GM12878 (cell line): ENCODE measurements around the gene TMEM52B. TPM values are rescaled to one million over a fixed set of nuclear protein-coding genes. Genes with fewer than 3 reads are reported as not detected.

Source experiments
- ATAC-seq: fragments of 200-7000 bp; cut with Tn5 transposase; 3 replicates; pipeline ENCODE4 v1.9.1; 2020; ENCODE audit warnings: mild to moderate bottlenecking, moderate library complexity
- BruUV-seq: library from RNA; stranded (reverse); fragments of 400-500 nt; replicated peaks from 2 replicates; lab custom pipeline; 2021; lab: Mats Ljungman, UMichigan
- CTCF ChIA-PET: fragments of 300-600 bp; sonication (Branson Sonifier 250); formaldehyde crosslinking; extraction: SDS; loops from one replicate; lab custom pipeline; 2021; ENCODE audit warnings: inconsistent platforms; lab: Yijun Ruan, JAX
- POLR2A ChIA-PET: fragments of 350-600 bp; formaldehyde crosslinking; extraction: SDS; loops from one replicate; lab custom pipeline; 2021; ENCODE audit warnings: inconsistent platforms; lab: Charles Lee
- RAD21 ChIA-PET: fragments of 300-600 bp; sonication (Branson Sonifier 250); formaldehyde crosslinking; loops from one replicate; lab custom pipeline; 2023; ENCODE audit warnings: antibody characterized with exemption; ENCODE audit not compliant: unreplicated experiment; lab: Charles Lee
- SMC1A ChIA-PET: fragments of 300-600 bp; sonication (Branson Sonifier 250); formaldehyde crosslinking; loops from one replicate; lab custom pipeline; 2023; ENCODE audit not compliant: unreplicated experiment, uncharacterized antibody; lab: Charles Lee
- DNase-seq: peaks from one replicate; pipeline ENCODE4 v3.0.0-alpha.2; 2011; ENCODE audit warnings: low read depth, low spot score
- FAIRE-seq: peaks from 3 replicates; lab custom pipeline; 2011; peaks lifted over from hg19 to GRCh38; lab: Jason Lieb, UNC
- H2AFZ ChIP-seq: 2 replicates; pipeline ENCODE4 v1.6.0; 2011; ENCODE audit warnings: low read depth, low read length, control low read depth; ENCODE audit not compliant: control insufficient read depth
- H3K27ac ChIP-seq: 2 replicates; pipeline ENCODE4 v1.5.1; 2011; ENCODE audit warnings: control low read depth; ENCODE audit not compliant: control insufficient read depth, insufficient read depth
- H3K27me3 ChIP-seq, 2 experiments: replicated peaks in 1 of 2; 2 replicates each; pipeline versions ENCODE4 v1.6.0 to v1.6.1; 2011; ENCODE audit warnings: low read length in 1 of 2; ENCODE audit not compliant: control insufficient read depth in 2 of 2, insufficient read depth in 2 of 2
- H3K36me3 ChIP-seq, 2 experiments: 2 replicates each; pipeline ENCODE4 v1.5.1; 2011; ENCODE audit warnings: low read length in 1 of 2; ENCODE audit not compliant: control insufficient read depth in 2 of 2, insufficient read depth in 2 of 2
- H3K4me1 ChIP-seq: 2 replicates; pipeline ENCODE4 v1.6.1; 2011; ENCODE audit warnings: mild to moderate bottlenecking, low read length, moderate library complexity, mixed read lengths; ENCODE audit not compliant: control insufficient read depth, insufficient read depth
- H3K4me2 ChIP-seq: 2 replicates; pipeline ENCODE4 v1.6.0; 2011; ENCODE audit warnings: control low read depth; ENCODE audit not compliant: control insufficient read depth, insufficient read depth
- H3K4me3 ChIP-seq: fragments of 200-600 bp; sonication (generic); 2 replicates; pipeline ENCODE4 v1.5.1; 2016
- H3K79me2 ChIP-seq: 2 replicates; pipeline ENCODE4 v1.6.0; 2011; ENCODE audit warnings: low read length; ENCODE audit not compliant: control insufficient read depth, insufficient read depth
- H3K9ac ChIP-seq: 2 replicates; pipeline ENCODE4 v1.8.0; 2011; ENCODE audit warnings: low read length, control low read depth, mixed read lengths; ENCODE audit not compliant: control insufficient read depth, insufficient read depth
- H3K9me3 ChIP-seq: replicated peaks from 3 replicates; pipeline ENCODE4 v1.5.1; 2011; ENCODE audit warnings: mild to moderate bottlenecking, low read length; ENCODE audit not compliant: control insufficient read depth, insufficient read depth
- H4K20me1 ChIP-seq: 2 replicates; pipeline ENCODE4 v1.6.0; 2011; ENCODE audit not compliant: control insufficient read depth, insufficient read depth
- SPI1 ChIP-seq: IDR thresholded peaks from 2 replicates; pipeline ENCODE4 v1.6.1; 2011; ENCODE audit warnings: low read depth, mild to moderate bottlenecking, low read length, moderate library complexity, borderline replicate concordance; ENCODE audit not compliant: insufficient read depth
- ZNF24 ChIP-seq: fragments of 450-650 bp; IDR thresholded peaks from 2 replicates; pipeline ENCODE4 v1.6.1; 2017; ENCODE audit warnings: antibody characterized with exemption, mild to moderate bottlenecking
- WGBS: methylation state at CpG from one replicate; pipeline ENCODE4 v1.1.6; 2016; ENCODE audit warnings: low lambda C conversion rate; ENCODE audit not compliant: insufficient replicate concordance, insufficient coverage; ENCODE audit errors: missing lambda C conversion rate; 5-methylcytosine and 5-hydroxymethylcytosine counted together
- in situ Hi-C: fragments of 300-500 bp; cut with MboI; formaldehyde crosslinking; loops from 9 replicates; pipeline ENCODE4 v1.14.3; 2018; ENCODE audit warnings: mixed read lengths
- intact Hi-C: fragments of 100-400 bp; cut with micrococcal nuclease; formaldehyde crosslinking; loops from one replicate; pipeline ENCODE4 v1.14.2; 2022; ENCODE audit not compliant: unreplicated experiment
- polyA plus RNA-seq, 11 experiments: library from polyadenylated mRNA; depleted of rRNA in 4 of 11; unstranded in 6 of 11; stranded (reverse) in 5 of 11; fragments of >200 nt; fragmentation: Nextera tagmentation in 4 of 11; fragmentation: Illumina TruSeq in 1 of 11; extraction: Ambion mirVana in 4 of 11; extraction: Trizol in 1 of 11; gene quantifications; 1 replicate in 1 of 11; 2 replicates in 10 of 11; pipeline versions ENCODE4 v1.2.1 to v1.2.3, GENCODE V29; 2011 to 2016; ENCODE audit warnings: inconsistent platforms in 2 of 11, missing spikeins in 2 of 11, low read depth in 1 of 11
- total RNA-seq, 4 experiments: library from RNA; depleted of rRNA in 3 of 4; stranded (reverse); fragments of >200 nt in 3 of 4; fragmentation: Illumina TruSeq in 1 of 4; extraction: Trizol in 1 of 4; gene quantifications; 2 replicates each; pipeline versions ENCODE4 v1.2.1 to v1.2.3, GENCODE V29; 2013 to 2021
- TF ChIP-seq, protein P1 (sequence below): fragments of 450-650 bp; formaldehyde crosslinking; IDR thresholded peaks from 2 replicates; pipeline ENCODE4 v1.4.0; 2022; ENCODE audit warnings: mild to moderate bottlenecking, moderate library complexity

The TMEM52B gene
- total and polyA plus RNA-seq, 10 of the 15 experiments (the other 5 are each of a cell fraction or from before 2014, with no cell fraction given), result not detected

DNA sequence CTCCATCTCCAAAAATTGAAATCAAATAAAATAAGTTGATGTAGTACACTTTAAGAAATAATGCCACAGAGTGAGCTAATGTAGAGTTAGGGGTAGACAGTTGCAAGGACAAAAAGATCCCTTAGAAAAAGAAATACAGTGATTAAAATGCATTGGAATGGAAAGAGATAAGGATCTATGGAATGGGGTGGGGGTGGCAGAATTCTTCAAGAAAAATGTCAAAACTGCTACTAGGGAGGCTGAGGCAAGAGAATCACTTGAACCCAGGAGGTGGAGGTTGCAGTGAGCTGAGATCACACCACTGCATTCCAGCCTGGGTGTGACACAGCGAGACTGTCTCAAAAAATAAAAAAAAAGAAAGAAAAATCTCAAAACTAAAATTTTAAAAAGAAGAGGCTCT lies 13.4 kb upstream of the TMEM52B start (continued):
- TF ChIP-seq, protein P1, sequence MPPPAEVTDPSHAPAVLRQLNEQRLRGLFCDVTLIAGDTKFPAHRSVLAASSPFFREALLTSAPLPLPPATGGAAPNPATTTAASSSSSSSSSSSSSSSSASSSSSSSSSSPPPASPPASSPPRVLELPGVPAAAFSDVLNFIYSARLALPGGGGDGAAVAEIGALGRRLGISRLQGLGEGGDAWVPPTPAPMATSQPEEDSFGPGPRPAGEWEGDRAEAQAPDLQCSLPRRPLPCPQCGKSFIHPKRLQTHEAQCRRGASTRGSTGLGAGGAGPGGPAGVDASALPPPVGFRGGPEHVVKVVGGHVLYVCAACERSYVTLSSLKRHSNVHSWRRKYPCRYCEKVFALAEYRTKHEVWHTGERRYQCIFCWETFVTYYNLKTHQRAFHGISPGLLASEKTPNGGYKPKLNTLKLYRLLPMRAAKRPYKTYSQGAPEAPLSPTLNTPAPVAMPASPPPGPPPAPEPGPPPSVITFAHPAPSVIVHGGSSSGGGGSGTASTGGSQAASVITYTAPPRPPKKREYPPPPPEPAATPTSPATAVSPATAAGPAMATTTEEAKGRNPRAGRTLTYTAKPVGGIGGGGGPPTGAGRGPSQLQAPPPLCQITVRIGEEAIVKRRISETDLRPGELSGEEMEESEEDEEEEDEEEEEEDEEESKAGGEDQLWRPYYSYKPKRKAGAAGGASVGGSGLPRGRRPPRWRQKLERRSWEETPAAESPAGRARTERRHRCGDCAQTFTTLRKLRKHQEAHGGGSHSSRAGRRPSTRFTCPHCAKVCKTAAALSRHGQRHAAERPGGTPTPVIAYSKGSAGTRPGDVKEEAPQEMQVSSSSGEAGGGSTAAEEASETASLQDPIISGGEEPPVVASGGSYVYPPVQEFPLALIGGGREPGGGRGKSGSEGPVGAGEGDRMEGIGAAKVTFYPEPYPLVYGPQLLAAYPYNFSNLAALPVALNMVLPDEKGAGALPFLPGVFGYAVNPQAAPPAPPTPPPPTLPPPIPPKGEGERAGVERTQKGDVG, result no peak

DNA sequence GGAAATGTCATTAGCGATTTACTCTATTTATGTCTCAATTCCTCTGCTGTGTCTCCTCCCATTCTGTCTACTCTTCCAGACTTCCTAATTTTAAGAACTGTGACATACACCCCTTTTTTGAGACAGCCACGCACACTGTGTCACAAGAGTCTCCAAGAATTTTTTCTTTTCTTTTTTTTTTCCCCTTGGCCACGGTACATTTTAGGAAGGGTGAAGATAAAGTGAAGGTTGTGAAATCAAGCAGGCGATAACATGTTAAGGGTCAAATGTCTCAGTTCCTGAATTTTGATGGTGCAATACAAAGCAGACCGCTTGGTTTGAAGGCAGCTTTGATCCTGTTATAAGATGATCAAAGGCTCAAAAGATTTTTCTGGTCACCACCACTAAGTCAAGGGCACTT lies 11.2 kb upstream of the TMEM52B start:
- no TSS peak for BruUV-seq
- Histone ChIP-seq H3K27me3 (0 out of 4 replicates have a peak, but pooled peaks cover 0 to 5% of the 10 kb centered on the region in 2 experiments), H3K79me2 (no peaks in the 10 kb centered on the region), H3K36me3 (no peaks in the 10 kb centered on the region), H3K9me3 (no peaks in the 10 kb centered on the region), H3K4me2 (no peak overlapping the region), H4K20me1 (no peaks in the 10 kb centered on the region), H2AFZ (no peak overlapping the region), H3K9ac (no peak overlapping the region), H3K4me3 (no peak overlapping the region), H3K27ac (no peak overlapping the region), H3K4me1 (no peaks in the 10 kb centered on the region)
- in situ Hi-C loops, result no loop called here
- SMC1A ChIA-PET, result no interaction called here
- peak; percentile 64; the same call in 1 of the 2 replicates for TF ChIP-seq SPI1
- TF ChIP-seq ZNF24, result no peak
- FAIRE-seq (no peak), ATAC-seq (no peak), DNase-seq (no peak)
- POLR2A ChIA-PET, result no interaction called here
- WGBS, result 66% methylated on average over 5 of the region's 5 CpGs
- intact Hi-C loops, result no loop called here
- RAD21 ChIA-PET, result interaction anchor here (0.9 kb wide), 1 partner anchor 14 kb away, joined by 3 read pairs; no protein-coding TSS in a partner anchor
- CTCF ChIA-PET, result no interaction called here
